Endodermal cell (in vitro differentiated cells): ENCODE measurements around the gene RNF145. TPM values are rescaled to one million over a fixed set of nuclear protein-coding genes. Genes with fewer than 3 reads are reported as not detected.

ENCODE experiments used
- DNase-seq: peaks from one replicate; pipeline ENCODE4 v3.0.0-alpha.2; 2017
- H3K27ac ChIP-seq: 2 replicates; pipeline ENCODE4 v1.5.1; 2013; ENCODE audit warnings: mild to moderate bottlenecking, low read depth, low read length, moderate library complexity
- H3K27me3 ChIP-seq: 2 replicates; pipeline ENCODE4 v1.6.1; 2013; ENCODE audit warnings: mild to moderate bottlenecking, low read length, moderate library complexity; ENCODE audit not compliant: insufficient read depth, control insufficient read depth, poor library complexity, severe bottlenecking
- H3K36me3 ChIP-seq: 2 replicates; pipeline ENCODE4 v1.7.0; 2013; ENCODE audit warnings: mild to moderate bottlenecking, low read length, moderate library complexity; ENCODE audit not compliant: control insufficient read depth, insufficient read depth
- H3K4me1 ChIP-seq: one replicate; pipeline ENCODE4 v1.7.0; 2013; ENCODE audit warnings: low read length; ENCODE audit not compliant: control insufficient read depth, insufficient read depth
- H3K4me3 ChIP-seq: 2 replicates; pipeline ENCODE4 v1.5.1; 2013; ENCODE audit warnings: mild to moderate bottlenecking, low read length, moderate library complexity
- H3K9ac ChIP-seq: 2 replicates; pipeline ENCODE4 v1.6.1; 2013; ENCODE audit warnings: mild to moderate bottlenecking, low read length, moderate library complexity; ENCODE audit not compliant: poor library complexity, severe bottlenecking; ENCODE audit errors: extremely low read depth
- H3K9me3 ChIP-seq: 2 replicates; pipeline ENCODE4 v1.6.1; 2013; ENCODE audit warnings: mild to moderate bottlenecking, low read length, moderate library complexity; ENCODE audit not compliant: control insufficient read depth
- H3K27ac Mint-ChIP-seq: 2 replicates; pipeline ENCODE4 v1.8.0; 2020; ENCODE audit warnings: mixed read lengths
- H3K27me3 Mint-ChIP-seq: 2 replicates; pipeline ENCODE4 v1.8.0; 2021; ENCODE audit warnings: mild to moderate bottlenecking, mixed read lengths; ENCODE audit not compliant: insufficient read depth
- H3K36me3 Mint-ChIP-seq: 2 replicates; pipeline ENCODE4 v1.8.0; 2020; ENCODE audit warnings: low read depth, mixed read lengths
- H3K4me1 Mint-ChIP-seq: 2 replicates; pipeline ENCODE4 v1.8.0; 2020; ENCODE audit warnings: mixed read lengths
- H3K4me3 Mint-ChIP-seq: 2 replicates; pipeline ENCODE4 v1.8.0; 2020; ENCODE audit warnings: mild to moderate bottlenecking, moderate library complexity, mixed read lengths
- H3K9me3 Mint-ChIP-seq: 2 replicates; pipeline ENCODE4 v1.8.0; 2020; ENCODE audit warnings: mild to moderate bottlenecking, mixed read lengths
- WGBS, 2 experiments: methylation state at CpG; one replicate each; pipeline versions ENCODE4 v1.1.5 to v1.1.7; 2013; ENCODE audit warnings: missing lambda C conversion rate in 2 of 2, mixed read lengths in 1 of 2; ENCODE audit not compliant: insufficient coverage in 1 of 2, insufficient read length in 1 of 2; 5-methylcytosine and 5-hydroxymethylcytosine counted together
- total RNA-seq, 2 donors: library from RNA; stranded (reverse); fragmentation: NEBNext Ultra II Directional in 1 of 2; extraction: Animal tissue kit (Norgen Biotek cat#: 25700) in 1 of 2; gene quantifications; 2 replicates in 1 of 2; 3 replicates in 1 of 2; pipeline ENCODE4 v1.2.1, GENCODE V29; 2021
- TF ChIP-seq, protein P1 (sequence below): fragments of 200-600 bp; sonication (generic); conservative IDR thresholded peaks from 2 replicates; pipeline ENCODE4 v1.5.0; 2021; ENCODE audit warnings: antibody characterized with exemption, mild to moderate bottlenecking

RNF145 gene
- total RNA-seq, 2 donors from 2014 or later: 50.2 to 50.4 TPM

DNA sequence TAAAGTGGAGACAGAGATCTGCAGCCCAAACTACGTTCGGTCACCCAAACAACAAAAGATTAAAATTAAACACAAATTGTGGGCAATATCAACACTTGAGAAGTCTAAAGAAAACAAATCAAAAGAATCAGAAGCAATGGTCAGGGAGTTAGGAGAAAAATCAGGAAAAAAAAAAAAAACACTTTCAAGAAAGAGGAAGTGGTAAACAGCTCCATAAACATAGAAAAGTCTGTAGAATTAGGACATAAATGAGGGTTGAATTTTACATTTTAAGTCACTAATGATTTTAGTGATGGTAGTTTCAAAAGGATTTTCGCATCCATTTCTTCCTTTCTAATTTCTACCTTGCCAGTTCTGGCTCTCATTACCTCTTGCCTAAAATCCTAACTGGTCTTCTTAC is 10.1 kb downstream of the RNF145 start:
- Histone ChIP-seq H3K9ac (no peak overlapping the region), H3K27me3 (no peaks in the 10 kb centered on the region), H3K4me3 (no peak overlapping the region), H3K27ac (no peak overlapping the region), H3K4me1 (no peaks in the 10 kb centered on the region), H3K36me3 (peaks cover 42% of the 10 kb centered on the region), H3K9me3 (no peaks in the 10 kb centered on the region)
- Mint-ChIP-seq H3K4me3 (no peak overlapping the region), H3K4me1 (peaks cover 12% of the 10 kb centered on the region), H3K27ac (no peak overlapping the region), H3K9me3 (no peaks in the 10 kb centered on the region), H3K27me3 (no peaks in the 10 kb centered on the region), H3K36me3 (peaks cover 16% of the 10 kb centered on the region)
- WGBS, 2 experiments: 91% methylated on average over 3 of the region's 3 CpGs; no CpG with 5 or more reads in 1 of the 2 experiments
- DNase-seq: no peak
- TF ChIP-seq, protein P1, sequence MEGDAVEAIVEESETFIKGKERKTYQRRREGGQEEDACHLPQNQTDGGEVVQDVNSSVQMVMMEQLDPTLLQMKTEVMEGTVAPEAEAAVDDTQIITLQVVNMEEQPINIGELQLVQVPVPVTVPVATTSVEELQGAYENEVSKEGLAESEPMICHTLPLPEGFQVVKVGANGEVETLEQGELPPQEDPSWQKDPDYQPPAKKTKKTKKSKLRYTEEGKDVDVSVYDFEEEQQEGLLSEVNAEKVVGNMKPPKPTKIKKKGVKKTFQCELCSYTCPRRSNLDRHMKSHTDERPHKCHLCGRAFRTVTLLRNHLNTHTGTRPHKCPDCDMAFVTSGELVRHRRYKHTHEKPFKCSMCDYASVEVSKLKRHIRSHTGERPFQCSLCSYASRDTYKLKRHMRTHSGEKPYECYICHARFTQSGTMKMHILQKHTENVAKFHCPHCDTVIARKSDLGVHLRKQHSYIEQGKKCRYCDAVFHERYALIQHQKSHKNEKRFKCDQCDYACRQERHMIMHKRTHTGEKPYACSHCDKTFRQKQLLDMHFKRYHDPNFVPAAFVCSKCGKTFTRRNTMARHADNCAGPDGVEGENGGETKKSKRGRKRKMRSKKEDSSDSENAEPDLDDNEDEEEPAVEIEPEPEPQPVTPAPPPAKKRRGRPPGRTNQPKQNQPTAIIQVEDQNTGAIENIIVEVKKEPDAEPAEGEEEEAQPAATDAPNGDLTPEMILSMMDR: no peak

DNA sequence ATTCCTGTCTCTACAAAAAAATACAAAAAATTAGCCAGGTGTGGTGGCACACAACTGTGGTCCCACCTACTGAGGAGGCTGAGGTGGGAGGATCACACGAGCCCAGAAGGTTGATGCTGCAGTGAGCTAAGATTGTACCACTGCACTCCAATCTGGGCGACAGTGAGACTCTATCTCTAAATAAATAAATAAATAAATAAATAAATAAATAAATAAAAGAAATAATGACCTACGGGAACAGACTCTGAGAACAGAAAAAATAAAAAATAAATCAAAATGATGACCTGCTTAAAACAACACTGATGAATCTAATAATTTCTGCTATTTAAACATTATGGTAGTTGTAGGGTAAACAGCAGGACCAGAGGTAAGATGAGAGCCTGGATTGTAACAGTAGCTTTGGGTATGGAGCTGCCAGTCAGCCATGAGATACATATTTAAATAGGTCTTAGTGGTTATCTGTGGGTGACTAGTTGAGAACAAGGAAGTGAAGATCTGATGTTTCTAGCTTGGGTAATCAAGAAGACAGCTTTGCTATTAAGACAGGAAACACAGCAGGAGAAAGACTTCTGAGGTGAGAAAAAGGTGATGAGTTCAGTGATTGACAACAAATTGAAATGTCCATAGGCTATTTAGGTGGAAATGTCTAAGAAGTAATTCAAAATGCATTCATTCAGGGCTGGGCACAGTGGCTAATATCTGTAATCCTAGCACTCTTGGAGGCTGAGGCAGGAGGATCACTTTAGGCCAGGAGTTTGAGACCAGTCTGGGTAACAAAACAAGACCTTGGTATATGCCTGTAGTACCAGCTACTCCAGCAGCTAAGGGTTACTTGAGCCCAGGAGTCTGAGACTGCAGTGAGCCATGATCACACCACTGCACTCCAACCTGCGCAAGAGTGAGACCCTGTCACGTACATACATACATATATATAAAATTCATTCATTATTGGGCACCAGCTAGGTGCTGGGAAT is 11.0 kb downstream of the RNF145 start:
- TF ChIP-seq, protein P1: no peak
- no peak overlapping the region for H3K4me3 Mint-ChIP-seq
- Histone ChIP-seq H3K4me1 (no peaks in the 10 kb centered on the region), H3K36me3 (peaks cover 50% of the 10 kb centered on the region), H3K9ac (no peak overlapping the region), H3K27me3 (no peaks in the 10 kb centered on the region), H3K9me3 (no peaks in the 10 kb centered on the region), H3K27ac (no peak overlapping the region), H3K4me3 (no peak overlapping the region)
- H3K9me3 Mint-ChIP-seq: no peaks in the 10 kb centered on the region
- H3K36me3 Mint-ChIP-seq: peaks cover 20% of the 10 kb centered on the region
- no peaks in the 10 kb centered on the region for H3K27me3 Mint-ChIP-seq
- WGBS, 2 experiments: 96% methylated on average over 3 of the region's 5 CpGs; no CpG with 5 or more reads in 1 of the 2 experiments
- no peak overlapping the region for H3K27ac Mint-ChIP-seq
- no peak for DNase-seq
- H3K4me1 Mint-ChIP-seq: peaks cover 12% of the 10 kb centered on the region

DNA sequence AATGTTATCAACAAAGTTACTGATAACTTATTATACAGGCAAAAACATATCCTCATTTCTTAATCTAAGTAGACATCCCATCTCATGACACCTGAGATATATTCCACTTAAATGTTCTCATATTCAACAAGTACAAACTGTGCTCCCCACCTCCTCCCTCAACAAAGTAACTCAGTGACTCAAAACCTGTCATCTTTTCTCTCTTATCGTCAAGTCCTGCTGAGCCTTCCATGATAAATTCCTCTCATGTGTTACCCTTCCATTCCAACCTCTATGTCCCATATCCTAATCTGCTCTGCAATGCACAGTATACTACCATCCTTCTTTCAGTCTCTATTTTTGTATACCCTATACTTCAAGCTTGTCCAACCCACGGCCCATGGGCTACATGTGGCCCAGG is 13.6 kb downstream of the RNF145 start:
- TF ChIP-seq, protein P1: no peak
- WGBS, 2 experiments: 96 to 100% methylated on average over 1 to 2 of the region's 2 CpGs
- Histone ChIP-seq H3K4me1 (no peaks in the 10 kb centered on the region), H3K4me3 (no peak overlapping the region), H3K36me3 (peaks cover 49% of the 10 kb centered on the region), H3K9me3 (no peaks in the 10 kb centered on the region), H3K27ac (no peak overlapping the region), H3K27me3 (no peaks in the 10 kb centered on the region), H3K9ac (no peak overlapping the region)
- H3K4me3 Mint-ChIP-seq: no peak overlapping the region
- H3K9me3 Mint-ChIP-seq: no peaks in the 10 kb centered on the region
- H3K27me3 Mint-ChIP-seq: no peaks in the 10 kb centered on the region
- H3K36me3 Mint-ChIP-seq: peaks cover 25% of the 10 kb centered on the region
- no peak for DNase-seq
- H3K4me1 Mint-ChIP-seq: peaks cover 12% of the 10 kb centered on the region
- no peak overlapping the region for H3K27ac Mint-ChIP-seq
